Measurements from ENCODE around the gene TUSC7. TPM values are rescaled to one million over a fixed set of nuclear protein-coding genes. Genes with fewer than 3 reads are reported as not detected.

Gene TUSC7
- total RNA-seq, 1 experiment from 2014 or later, result not detected

- H3K9me2 ChIP-seq (replicated peaks; ENCODE audit: insufficient read depth, low read length), result no peaks in the 10 kb centered on the region
- DNase-seq, result no peak
- no peak overlapping the region for H2AFZ ChIP-seq (ENCODE audit: low read length)
- H3K9me3 ChIP-seq (ENCODE audit: low read length), result no peaks in the 10 kb centered on the region
- H3K4me1 ChIP-seq (ENCODE audit: low read length), result no peaks in the 10 kb centered on the region
- H3K27me3 ChIP-seq (ENCODE audit: low read length), result no peaks in the 10 kb centered on the region
- no peaks in the 10 kb centered on the region for H3K36me3 ChIP-seq (ENCODE audit: insufficient read depth, low read length)
- no peak overlapping the region for H3K9ac ChIP-seq (ENCODE audit: low read length)
- H3K27ac ChIP-seq (ENCODE audit: low read length), result no peak overlapping the region
- no peak overlapping the region for H3K4me3 ChIP-seq (ENCODE audit: low read length)
- H3K4me2 ChIP-seq (ENCODE audit: low read depth, low read length, poor library complexity, severe bottlenecking), result no peak overlapping the region
- H3K79me2 ChIP-seq (ENCODE audit: low read length), result no peaks in the 10 kb centered on the region
- H4K20me1 ChIP-seq (ENCODE audit: insufficient read depth, low read depth, low read length), result no peaks in the 10 kb centered on the region
These were observed 18.5 kb upstream of the TUSC7 start for GRCh38 chr3:116691041-116691440.

GRCh38 chr3:116701070-116701469 lies 8.5 kb upstream of the TUSC7 start:
- Histone ChIP-seq H4K20me1 (ENCODE audit: insufficient read depth, low read depth, low read length) (no peaks in the 10 kb centered on the region), H3K9ac (ENCODE audit: low read length) (no peak overlapping the region), H3K36me3 (ENCODE audit: insufficient read depth, low read length) (no peaks in the 10 kb centered on the region), H3K9me2 (replicated peaks; ENCODE audit: insufficient read depth, low read length) (no peaks in the 10 kb centered on the region), H3K4me1 (ENCODE audit: low read length) (no peaks in the 10 kb centered on the region), H3K79me2 (ENCODE audit: low read length) (no peaks in the 10 kb centered on the region), H3K4me2 (ENCODE audit: low read depth, low read length, poor library complexity, severe bottlenecking) (no peak overlapping the region), H3K9me3 (ENCODE audit: low read length) (no peaks in the 10 kb centered on the region), H3K27me3 (ENCODE audit: low read length) (no peaks in the 10 kb centered on the region), H3K4me3 (ENCODE audit: low read length) (no peak overlapping the region), H2AFZ (ENCODE audit: low read length) (no peak overlapping the region), H3K27ac (ENCODE audit: low read length) (no peak overlapping the region)
- no peak for DNase-seq

- H2AFZ ChIP-seq (ENCODE audit: low read length), result no peak overlapping the region
- no peaks in the 10 kb centered on the region for H3K4me1 ChIP-seq (ENCODE audit: low read length)
- no peak overlapping the region for H3K4me2 ChIP-seq (ENCODE audit: low read depth, low read length, poor library complexity, severe bottlenecking)
- no peaks in the 10 kb centered on the region for H3K9me3 ChIP-seq (ENCODE audit: low read length)
- H3K9ac ChIP-seq (ENCODE audit: low read length), result no peak overlapping the region
- no peak for DNase-seq
- no peaks in the 10 kb centered on the region for H3K27me3 ChIP-seq (ENCODE audit: low read length)
- H3K9me2 ChIP-seq (replicated peaks; ENCODE audit: insufficient read depth, low read length), result no peaks in the 10 kb centered on the region
- no peaks in the 10 kb centered on the region for H4K20me1 ChIP-seq (ENCODE audit: insufficient read depth, low read depth, low read length)
- H3K4me3 ChIP-seq (ENCODE audit: low read length), result no peak overlapping the region
- H3K79me2 ChIP-seq (ENCODE audit: low read length), result no peaks in the 10 kb centered on the region
- no peaks in the 10 kb centered on the region for H3K36me3 ChIP-seq (ENCODE audit: insufficient read depth, low read length)
- no peak overlapping the region for H3K27ac ChIP-seq (ENCODE audit: low read length)
These were observed 7.2 kb upstream of the TUSC7 start for GRCh38 chr3:116702334-116702733.

GRCh38 chr3:116707531-116707930 lies 2.0 kb upstream of the TUSC7 start:
- Histone ChIP-seq H3K4me2 (ENCODE audit: low read depth, low read length, poor library complexity, severe bottlenecking) (no peak overlapping the region), H3K9me2 (replicated peaks; ENCODE audit: insufficient read depth, low read length) (no peaks in the 10 kb centered on the region), H3K79me2 (ENCODE audit: low read length) (no peaks in the 10 kb centered on the region), H3K9me3 (ENCODE audit: low read length) (no peaks in the 10 kb centered on the region), H3K4me1 (ENCODE audit: low read length) (no peaks in the 10 kb centered on the region), H3K27ac (ENCODE audit: low read length) (no peak overlapping the region), H4K20me1 (ENCODE audit: insufficient read depth, low read depth, low read length) (no peaks in the 10 kb centered on the region), H3K4me3 (ENCODE audit: low read length) (no peak overlapping the region), H2AFZ (ENCODE audit: low read length) (no peak overlapping the region), H3K27me3 (ENCODE audit: low read length) (no peaks in the 10 kb centered on the region), H3K36me3 (ENCODE audit: insufficient read depth, low read length) (no peaks in the 10 kb centered on the region), H3K9ac (ENCODE audit: low read length) (no peak overlapping the region)
- DNase-seq, result no peak

GRCh38 chr3:116716490-116716889 lies 6.9 kb downstream of the TUSC7 start:
- no peaks in the 10 kb centered on the region for H3K36me3 ChIP-seq (ENCODE audit: insufficient read depth, low read length)
- DNase-seq, result no peak
- no peak overlapping the region for H3K27ac ChIP-seq (ENCODE audit: low read length)
- no peak overlapping the region for H3K4me2 ChIP-seq (ENCODE audit: low read depth, low read length, poor library complexity, severe bottlenecking)
- no peaks in the 10 kb centered on the region for H3K27me3 ChIP-seq (ENCODE audit: low read length)
- H3K9me3 ChIP-seq (ENCODE audit: low read length), result no peaks in the 10 kb centered on the region
- no peaks in the 10 kb centered on the region for H3K79me2 ChIP-seq (ENCODE audit: low read length)
- H2AFZ ChIP-seq (ENCODE audit: low read length), result no peak overlapping the region
- H4K20me1 ChIP-seq (ENCODE audit: insufficient read depth, low read depth, low read length), result no peaks in the 10 kb centered on the region
- H3K4me1 ChIP-seq (ENCODE audit: low read length), result no peaks in the 10 kb centered on the region
- no peak overlapping the region for H3K4me3 ChIP-seq (ENCODE audit: low read length)
- H3K9me2 ChIP-seq (replicated peaks; ENCODE audit: insufficient read depth, low read length), result no peaks in the 10 kb centered on the region
- no peak overlapping the region for H3K9ac ChIP-seq (ENCODE audit: low read length)

GRCh38 chr3:116717566-116717965 lies 8.0 kb downstream of the TUSC7 start:
- Histone ChIP-seq H2AFZ (ENCODE audit: low read length) (no peak overlapping the region), H3K9me3 (ENCODE audit: low read length) (no peaks in the 10 kb centered on the region), H3K4me1 (ENCODE audit: low read length) (no peaks in the 10 kb centered on the region), H3K9me2 (replicated peaks; ENCODE audit: insufficient read depth, low read length) (no peaks in the 10 kb centered on the region), H4K20me1 (ENCODE audit: insufficient read depth, low read depth, low read length) (no peaks in the 10 kb centered on the region), H3K4me3 (ENCODE audit: low read length) (no peak overlapping the region), H3K9ac (ENCODE audit: low read length) (no peak overlapping the region), H3K4me2 (ENCODE audit: low read depth, low read length, poor library complexity, severe bottlenecking) (no peak overlapping the region), H3K27me3 (ENCODE audit: low read length) (no peaks in the 10 kb centered on the region), H3K36me3 (ENCODE audit: insufficient read depth, low read length) (no peaks in the 10 kb centered on the region), H3K27ac (ENCODE audit: low read length) (no peak overlapping the region), H3K79me2 (ENCODE audit: low read length) (no peaks in the 10 kb centered on the region)
- no peak for DNase-seq

- no peaks in the 10 kb centered on the region for H3K4me1 ChIP-seq (ENCODE audit: low read length)
- no peaks in the 10 kb centered on the region for H3K9me3 ChIP-seq (ENCODE audit: low read length)
- H3K36me3 ChIP-seq (ENCODE audit: insufficient read depth, low read length), result no peaks in the 10 kb centered on the region
- H3K4me2 ChIP-seq (ENCODE audit: low read depth, low read length, poor library complexity, severe bottlenecking), result no peak overlapping the region
- H3K9me2 ChIP-seq (replicated peaks; ENCODE audit: insufficient read depth, low read length), result no peaks in the 10 kb centered on the region
- H4K20me1 ChIP-seq (ENCODE audit: insufficient read depth, low read depth, low read length), result no peaks in the 10 kb centered on the region
- no peak overlapping the region for H3K27ac ChIP-seq (ENCODE audit: low read length)
- H3K79me2 ChIP-seq (ENCODE audit: low read length), result no peaks in the 10 kb centered on the region
- H3K27me3 ChIP-seq (ENCODE audit: low read length), result no peaks in the 10 kb centered on the region
- no peak overlapping the region for H3K9ac ChIP-seq (ENCODE audit: low read length)
- DNase-seq, result no peak
- H2AFZ ChIP-seq (ENCODE audit: low read length), result no peak overlapping the region
- no peak overlapping the region for H3K4me3 ChIP-seq (ENCODE audit: low read length)
These were observed 18.9 kb downstream of the TUSC7 start for GRCh38 chr3:116728454-116728853.

GRCh38 chr3:116734243-116734642 lies 24.7 kb downstream of the TUSC7 start:
- DNase-seq, result no peak
- H3K79me2 ChIP-seq (ENCODE audit: low read length), result no peaks in the 10 kb centered on the region
- H3K9me2 ChIP-seq (replicated peaks; ENCODE audit: insufficient read depth, low read length), result no peaks in the 10 kb centered on the region
- H3K27me3 ChIP-seq (ENCODE audit: low read length), result no peaks in the 10 kb centered on the region
- H3K27ac ChIP-seq (ENCODE audit: low read length), result no peak overlapping the region
- H3K9ac ChIP-seq (ENCODE audit: low read length), result no peak overlapping the region
- H3K9me3 ChIP-seq (ENCODE audit: low read length), result no peaks in the 10 kb centered on the region
- no peak overlapping the region for H2AFZ ChIP-seq (ENCODE audit: low read length)
- H3K4me1 ChIP-seq (ENCODE audit: low read length), result no peaks in the 10 kb centered on the region
- no peaks in the 10 kb centered on the region for H4K20me1 ChIP-seq (ENCODE audit: insufficient read depth, low read depth, low read length)
- H3K4me2 ChIP-seq (ENCODE audit: low read depth, low read length, poor library complexity, severe bottlenecking), result no peak overlapping the region
- H3K36me3 ChIP-seq (ENCODE audit: insufficient read depth, low read length), result no peaks in the 10 kb centered on the region
- no peak overlapping the region for H3K4me3 ChIP-seq (ENCODE audit: low read length)

GRCh38 chr3:116739678-116740077 lies 30.1 kb downstream of the TUSC7 start:
- Histone ChIP-seq H3K27ac (ENCODE audit: low read length) (no peak overlapping the region), H3K9me2 (replicated peaks; ENCODE audit: insufficient read depth, low read length) (no peaks in the 10 kb centered on the region), H3K36me3 (ENCODE audit: insufficient read depth, low read length) (no peaks in the 10 kb centered on the region), H4K20me1 (ENCODE audit: insufficient read depth, low read depth, low read length) (no peaks in the 10 kb centered on the region), H3K4me1 (ENCODE audit: low read length) (no peaks in the 10 kb centered on the region), H3K9ac (ENCODE audit: low read length) (no peak overlapping the region), H3K27me3 (ENCODE audit: low read length) (no peaks in the 10 kb centered on the region), H3K4me2 (ENCODE audit: low read depth, low read length, poor library complexity, severe bottlenecking) (no peak overlapping the region), H2AFZ (ENCODE audit: low read length) (no peak overlapping the region), H3K79me2 (ENCODE audit: low read length) (no peaks in the 10 kb centered on the region), H3K9me3 (ENCODE audit: low read length) (no peaks in the 10 kb centered on the region), H3K4me3 (ENCODE audit: low read length) (no peak overlapping the region)
- DNase-seq, result no peak
